ENCODE results near the gene CACYBP. TPM values are rescaled to one million over a fixed set of nuclear protein-coding genes. Genes with fewer than 3 reads are reported as not detected.

CACYBP gene
- total and polyA plus RNA-seq, 2 of the 13 experiments (the other 11 are each of a cell fraction or from before 2014, with no cell fraction given) = 18.4 to 183 TPM

- Histone ChIP-seq H3K9me3 (ENCODE audit: low read length) (no peaks in the 10 kb centered on the region), H3K36me3 (replicated peaks in 1 of 2; ENCODE audit: control insufficient read depth in 1 of 2, insufficient read depth in 2 of 2, low read length in 2 of 2) (peaks cover 11 to 86% of the 10 kb centered on the region in 2 experiments), H3K27ac (ENCODE audit: extremely low read length, insufficient read depth, low read length) (no peak overlapping the region), H3K9ac (ENCODE audit: insufficient read depth, low read depth, low read length) (no peak overlapping the region), H3K4me2 (ENCODE audit: low read depth, low read length) (no peak overlapping the region), H3K4me3 (replicated peaks in 1 of 3; ENCODE audit: insufficient read depth in 1 of 3, low read depth in 2 of 3, low read length in 3 of 3) (no peak overlapping the region), H3K79me2 (ENCODE audit: insufficient read depth, low read length) (peaks cover 38% of the 10 kb centered on the region), H4K20me1 (ENCODE audit: insufficient read depth, low read length) (no peaks in the 10 kb centered on the region; the same call in 1 of the 2 replicates), H3K4me1 (ENCODE audit: insufficient read depth, low read length) (no peaks in the 10 kb centered on the region), H3K27me3 (ENCODE audit: control insufficient read depth in 1 of 2, insufficient read depth in 2 of 2, low read length in 2 of 2) (no peaks in the 10 kb centered on the region), H2AFZ (ENCODE audit: low read length) (no peak overlapping the region)
- ATAC-seq (no peak), DNase-seq (ENCODE audit: low spot score) (no peak), FAIRE-seq (peak; percentile 4)
- BruUV-seq (replicated peaks) = no TSS peak
- CTCF ChIA-PET (ENCODE audit: low intra/inter-chr PET ratio, low total read pairs) = no interaction called here
- in situ Hi-C loops (cut with HindIII; ENCODE audit: extremely low pct_ligation_motif_present, low pct_unique_long_range_greater_than_20kb) (no loop called here), intact Hi-C loops (cut with micrococcal nuclease; ENCODE audit: unreplicated experiment) (no loop called here)
- POLR2A ChIA-PET = interaction anchor here (0.7 to 1.2 kb wide), 3 partner anchors 9 to 13 kb away, joined by 3 to 5 read pairs (median 3); partner anchors contain the start of gene CACYBP
- 97% methylated on average over 10 of the region's 10 CpGs for WGBS (ENCODE audit: low lambda C conversion rate)
- TF ChIP-seq, protein P1, sequence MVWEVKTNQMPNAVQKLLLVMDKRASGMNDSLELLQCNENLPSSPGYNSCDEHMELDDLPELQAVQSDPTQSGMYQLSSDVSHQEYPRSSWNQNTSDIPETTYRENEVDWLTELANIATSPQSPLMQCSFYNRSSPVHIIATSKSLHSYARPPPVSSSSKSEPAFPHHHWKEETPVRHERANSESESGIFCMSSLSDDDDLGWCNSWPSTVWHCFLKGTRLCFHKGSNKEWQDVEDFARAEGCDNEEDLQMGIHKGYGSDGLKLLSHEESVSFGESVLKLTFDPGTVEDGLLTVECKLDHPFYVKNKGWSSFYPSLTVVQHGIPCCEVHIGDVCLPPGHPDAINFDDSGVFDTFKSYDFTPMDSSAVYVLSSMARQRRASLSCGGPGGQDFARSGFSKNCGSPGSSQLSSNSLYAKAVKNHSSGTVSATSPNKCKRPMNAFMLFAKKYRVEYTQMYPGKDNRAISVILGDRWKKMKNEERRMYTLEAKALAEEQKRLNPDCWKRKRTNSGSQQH (CRISPR knock-in tag; IDR thresholded peaks at IDR 0.05; ENCODE audit: low read depth) = no peak
- no peak for TF ChIP-seq BHLHE40 (IDR thresholded peaks at IDR 0.05; ENCODE audit: low read length)
- no peak for TF ChIP-seq IRF2 (CRISPR knock-in tag; IDR thresholded peaks at IDR 0.05)
- TF ChIP-seq ZNF496 (CRISPR knock-in tag; IDR thresholded peaks at IDR 0.05; ENCODE audit: insufficient replicate concordance) = no peak
- TF ChIP-seq HDAC1 (CRISPR knock-in tag; IDR thresholded peaks at IDR 0.05) = no peak
- TF ChIP-seq NCOA1 (CRISPR knock-in tag; IDR thresholded peaks at IDR 0.05) = no peak
- TF ChIP-seq GRHL1 (CRISPR knock-in tag; conservative IDR thresholded peaks at IDR 0.05) = no peak
- TF ChIP-seq SAFB2 (CRISPR knock-in tag; IDR thresholded peaks at IDR 0.05; ENCODE audit: borderline replicate concordance, low read depth) = no peak
- TF ChIP-seq, protein P2, sequence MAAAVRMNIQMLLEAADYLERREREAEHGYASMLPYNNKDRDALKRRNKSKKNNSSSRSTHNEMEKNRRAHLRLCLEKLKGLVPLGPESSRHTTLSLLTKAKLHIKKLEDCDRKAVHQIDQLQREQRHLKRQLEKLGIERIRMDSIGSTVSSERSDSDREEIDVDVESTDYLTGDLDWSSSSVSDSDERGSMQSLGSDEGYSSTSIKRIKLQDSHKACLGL (CRISPR knock-in tag; IDR thresholded peaks at IDR 0.05) = no peak
- no peak for TF ChIP-seq ZBTB49 (CRISPR knock-in tag; IDR thresholded peaks at IDR 0.05; ENCODE audit: borderline replicate concordance)
These were observed 9.8 kb downstream of the CACYBP start for GRCh38 chr1:175009532-175009931.

Data from HepG2 (cell line).